ENCODE results near the gene STK32B. TPM values are rescaled to one million over a fixed set of nuclear protein-coding genes. Genes with fewer than 3 reads are reported as not detected.
A peak's percentile ranks its signal among the peaks of the same experiment; 100 is the strongest.
"Not testable (repeated sequence)": the region's sequence is repeated elsewhere in the genome, so short reads cannot be mapped to it uniquely, and the experiment has no call there.

Gene STK32B
- total RNA-seq, 1 experiment from 2014 or later = 0.37 TPM

GRCh38 chr4:5203309-5203992 lies 152.2 kb downstream of the STK32B start:
- DNase-seq (ENCODE audit: low read depth) = peak; percentile 6

- no peak for DNase-seq (ENCODE audit: low read depth)
Measured at GRCh38 chr4:5203993-5204310, 152.7 kb downstream of the STK32B start.

GRCh38 chr4:5204781-5205180 lies 153.5 kb downstream of the STK32B start:
- DNase-seq (ENCODE audit: low read depth) = no peak

GRCh38 chr4:5206016-5206790 lies 154.9 kb downstream of the STK32B start:
- DNase-seq (ENCODE audit: low read depth) = peak; percentile 90

- DNase-seq (ENCODE audit: low read depth) = no peak
Measured at GRCh38 chr4:5209862-5210261, 158.6 kb downstream of the STK32B start.

GRCh38 chr4:5211282-5211839 lies 160.1 kb downstream of the STK32B start:
- DNase-seq (ENCODE audit: low read depth) = no peak

- DNase-seq (ENCODE audit: low read depth) = peak; percentile 19
Measured at GRCh38 chr4:5212255-5213013, 161.2 kb downstream of the STK32B start.

- no peak for DNase-seq (ENCODE audit: low read depth)
Measured at GRCh38 chr4:5213087-5213595, 161.9 kb downstream of the STK32B start.

- no peak for DNase-seq (ENCODE audit: low read depth)
Measured at GRCh38 chr4:5215321-5215720, 164.0 kb downstream of the STK32B start.

- no peak for DNase-seq (ENCODE audit: low read depth)
Measured at GRCh38 chr4:5217421-5217820, 166.1 kb downstream of the STK32B start.

GRCh38 chr4:5218376-5219069 lies 167.2 kb downstream of the STK32B start:
- DNase-seq (ENCODE audit: low read depth) = no peak

- no peak for DNase-seq (ENCODE audit: low read depth)
Measured at GRCh38 chr4:5220028-5220427, 168.7 kb downstream of the STK32B start.

GRCh38 chr4:5222047-5222446 lies 170.8 kb downstream of the STK32B start:
- no peak for DNase-seq (ENCODE audit: low read depth)

GRCh38 chr4:5222951-5223350 lies 171.7 kb downstream of the STK32B start:
- no peak for DNase-seq (ENCODE audit: low read depth)

- DNase-seq (ENCODE audit: low read depth) = no peak
Measured at GRCh38 chr4:5224340-5224739, 173.1 kb downstream of the STK32B start.

- no peak for DNase-seq (ENCODE audit: low read depth)
Measured at GRCh38 chr4:5232549-5232948, 181.3 kb downstream of the STK32B start.

- no peak for DNase-seq (ENCODE audit: low read depth)
Measured at GRCh38 chr4:5237086-5237660, 185.9 kb downstream of the STK32B start.

- DNase-seq (ENCODE audit: low read depth) = no peak
Measured at GRCh38 chr4:5238173-5238572, 186.9 kb downstream of the STK32B start.

GRCh38 chr4:5247061-5247460 lies 195.8 kb downstream of the STK32B start:
- not testable (repeated sequence) for DNase-seq (ENCODE audit: low read depth)

GRCh38 chr4:5247735-5248134 lies 196.5 kb downstream of the STK32B start:
- DNase-seq (ENCODE audit: low read depth) = no peak

GRCh38 chr4:5249727-5250126 lies 198.4 kb downstream of the STK32B start:
- DNase-seq (ENCODE audit: low read depth) = no peak
